GM19372 (cell line): Measurements from ENCODE around the gene LMF2.

Experiments used
- ATAC-seq: cut with Tn5 transposase; IDR thresholded peaks from one replicate; pipeline ENCODE4 v1.9.1; 2021; ENCODE audit warnings: mild to moderate bottlenecking, low read depth, moderate library complexity; ENCODE audit not compliant: unreplicated experiment

The LMF2 gene

DNA sequence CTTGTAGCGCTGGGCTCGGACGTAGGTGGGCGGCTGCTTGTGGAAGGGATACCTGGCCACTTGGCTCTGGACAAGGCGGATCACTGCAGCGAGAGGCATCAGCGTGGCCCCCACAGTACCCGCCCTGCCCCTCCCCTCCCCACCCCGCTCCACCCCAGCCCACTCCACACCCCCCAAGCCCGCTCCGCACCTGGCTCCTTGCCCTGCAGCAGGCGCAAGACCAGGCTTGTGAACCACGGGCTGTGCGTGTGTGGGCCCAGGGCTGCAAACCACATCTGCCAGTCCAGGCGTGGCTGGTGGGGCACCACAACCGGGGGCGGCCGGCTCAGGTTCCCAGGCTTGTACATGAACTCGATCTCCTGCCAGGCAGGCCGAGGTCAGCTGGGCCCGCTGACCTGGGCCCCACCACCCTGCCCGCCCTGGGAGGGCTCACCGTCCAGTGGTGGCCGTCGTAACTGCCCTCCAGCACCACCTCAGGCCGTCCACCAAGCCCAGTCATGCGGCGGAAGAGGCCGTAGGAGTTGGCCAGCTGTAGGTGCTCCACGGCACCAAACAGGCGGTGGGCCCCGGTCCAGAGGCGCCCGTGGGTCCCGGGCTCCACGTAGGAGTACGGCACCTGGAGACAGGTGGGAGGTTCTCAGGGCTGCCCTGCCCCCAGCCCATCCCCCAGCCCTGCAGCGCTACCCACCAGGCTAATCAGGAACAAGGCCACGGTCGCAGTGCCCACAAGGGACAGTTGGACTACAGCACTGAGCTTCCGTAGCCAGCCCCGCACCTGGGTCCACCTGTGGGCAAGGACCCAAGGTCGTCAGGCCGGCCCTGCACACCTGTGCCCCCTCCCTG lies 2.9 kb downstream of the LMF2 start:
- no peak for ATAC-seq

DNA sequence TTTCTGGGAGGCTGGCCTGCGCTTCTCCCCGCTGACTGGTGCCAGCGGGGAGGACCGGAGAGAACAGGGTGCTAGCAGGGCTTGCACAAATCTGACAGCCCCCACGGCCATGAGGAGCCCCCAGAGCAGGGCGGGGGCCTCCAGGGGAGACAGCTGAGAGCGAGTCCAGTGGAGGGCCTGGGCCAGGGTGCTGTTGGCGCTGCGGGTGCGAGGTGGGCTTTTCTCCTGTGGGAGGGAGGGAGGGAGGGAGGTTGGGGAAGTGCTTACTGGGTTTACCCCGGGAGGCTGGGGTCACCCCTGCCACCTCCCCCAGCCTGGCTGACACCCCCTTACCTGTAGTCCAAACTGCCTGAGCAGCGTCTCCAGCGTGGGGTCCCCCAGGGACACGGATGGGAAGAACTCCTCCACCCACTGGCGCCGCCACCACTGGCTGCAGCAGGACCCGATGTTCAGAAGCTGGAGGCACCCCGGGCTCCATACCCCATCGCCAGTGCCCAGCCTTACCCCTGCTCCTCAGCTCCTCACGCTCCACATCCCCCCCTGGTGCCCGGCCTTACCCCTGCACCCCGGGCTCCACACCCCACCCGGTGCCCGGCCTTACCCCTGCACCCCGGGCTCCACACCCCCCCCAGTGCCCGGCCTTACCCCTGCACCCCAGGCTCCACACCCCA lies 3.9 kb downstream of the LMF2 start:
- no peak for ATAC-seq

DNA sequence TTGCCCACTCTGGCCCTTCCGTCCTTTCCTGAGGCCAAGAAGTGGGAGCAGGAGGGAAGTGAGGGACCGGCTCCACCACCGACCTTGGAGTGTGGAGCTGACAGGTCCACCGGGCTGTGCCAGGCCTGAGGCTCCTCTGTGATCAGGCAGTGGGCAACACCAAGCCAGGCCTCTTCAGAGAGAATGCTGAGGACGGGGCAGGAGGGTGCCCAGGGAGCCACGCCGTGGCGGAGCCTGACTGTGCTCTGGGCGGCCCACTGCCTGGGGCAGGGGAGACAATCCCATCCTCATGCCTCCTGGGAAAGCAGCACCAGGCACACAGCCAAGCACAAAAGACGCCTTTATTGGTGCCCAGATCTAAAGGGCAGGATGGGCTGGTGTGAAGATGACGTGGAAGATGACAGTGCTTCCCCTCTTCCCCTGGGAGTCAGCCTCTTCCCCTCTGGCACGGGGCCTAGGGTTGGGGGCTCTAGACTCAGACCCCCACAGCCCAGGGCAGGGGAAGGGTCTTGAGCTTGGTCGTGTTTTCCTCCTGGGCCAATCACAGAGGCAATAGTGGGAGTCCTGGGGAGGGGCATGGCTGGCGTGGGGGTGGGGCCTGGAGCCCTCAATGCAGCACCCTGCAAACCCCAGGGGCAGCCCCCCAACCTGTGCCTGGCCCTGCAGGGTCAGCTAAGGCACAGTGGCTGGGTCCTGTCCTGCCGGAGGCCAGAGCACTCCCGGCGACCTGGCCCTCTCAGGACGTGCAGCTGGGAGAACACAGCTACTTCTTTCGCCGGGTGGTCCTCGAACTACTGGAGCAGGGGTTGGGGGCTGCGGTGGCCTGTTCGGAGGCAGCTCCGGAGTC lies 4.7 kb downstream of the LMF2 start:
- no peak for ATAC-seq

DNA sequence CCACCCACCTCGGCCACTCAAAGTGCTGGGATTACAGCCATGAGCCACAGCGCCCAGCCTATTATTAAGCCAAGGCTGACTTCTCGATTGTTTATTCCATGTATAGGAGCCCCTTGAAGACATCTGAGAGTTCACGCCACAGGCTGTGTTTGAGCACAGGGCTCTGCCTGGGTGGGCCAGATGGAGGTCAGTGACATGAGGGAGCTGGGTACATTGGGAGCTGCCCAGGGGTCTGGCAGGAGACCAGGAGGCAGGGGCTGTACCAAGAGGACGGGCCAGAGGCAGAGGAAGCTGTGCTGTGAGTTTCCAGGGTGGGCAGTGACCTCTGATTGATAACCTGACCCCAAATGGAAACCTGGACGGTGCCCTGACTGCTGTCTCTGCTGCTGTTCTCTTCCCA lies 5.4 kb downstream of the LMF2 start:
- ATAC-seq: no peak

DNA sequence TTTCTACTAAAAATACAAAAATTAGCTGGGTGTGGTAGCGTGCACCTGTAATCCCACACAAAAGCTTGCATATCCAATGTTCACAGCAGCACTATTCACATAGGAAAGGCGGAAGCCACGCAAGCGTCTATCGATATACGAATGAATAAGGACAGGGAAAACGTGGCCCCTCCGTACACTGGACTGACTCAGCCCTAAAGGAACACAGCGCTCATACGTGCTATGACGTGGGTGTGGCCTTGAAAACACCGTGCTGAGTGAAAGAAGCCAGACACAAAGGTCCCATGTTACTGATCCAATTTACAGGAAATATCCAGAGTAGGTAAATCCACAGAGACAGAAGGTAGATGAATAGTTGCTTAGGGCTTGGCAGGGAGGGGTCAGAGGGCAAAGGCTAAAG lies 7.0 kb downstream of the LMF2 start:
- no peak for ATAC-seq

DNA sequence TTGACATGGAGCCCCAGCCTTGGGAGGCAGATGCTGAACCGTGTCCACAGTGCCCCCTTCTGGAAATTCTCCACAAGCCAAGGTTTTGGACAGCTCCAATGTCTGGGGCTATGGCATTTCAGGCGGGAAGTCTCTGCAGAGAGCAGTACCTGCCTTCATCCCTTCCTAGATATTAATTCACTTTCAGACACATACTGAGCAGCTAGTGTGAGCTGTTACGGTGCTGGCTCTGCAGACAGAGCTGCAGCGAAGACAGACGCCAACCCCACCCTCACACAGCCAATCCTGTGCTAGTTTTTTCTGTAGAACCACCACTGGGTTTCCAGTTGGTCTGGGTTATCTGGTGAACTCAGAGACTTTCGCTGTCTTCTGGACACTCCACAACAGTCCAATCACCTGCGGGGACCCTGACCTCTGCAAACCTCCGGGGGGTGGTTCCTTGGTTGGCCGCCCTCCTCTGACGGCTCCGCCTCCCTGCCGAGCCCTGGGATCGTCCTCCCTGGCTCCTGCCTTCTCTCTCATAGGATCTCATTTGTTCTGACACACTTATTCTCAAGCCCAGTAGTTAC lies 9.1 kb downstream of the LMF2 start:
- ATAC-seq: no peak

DNA sequence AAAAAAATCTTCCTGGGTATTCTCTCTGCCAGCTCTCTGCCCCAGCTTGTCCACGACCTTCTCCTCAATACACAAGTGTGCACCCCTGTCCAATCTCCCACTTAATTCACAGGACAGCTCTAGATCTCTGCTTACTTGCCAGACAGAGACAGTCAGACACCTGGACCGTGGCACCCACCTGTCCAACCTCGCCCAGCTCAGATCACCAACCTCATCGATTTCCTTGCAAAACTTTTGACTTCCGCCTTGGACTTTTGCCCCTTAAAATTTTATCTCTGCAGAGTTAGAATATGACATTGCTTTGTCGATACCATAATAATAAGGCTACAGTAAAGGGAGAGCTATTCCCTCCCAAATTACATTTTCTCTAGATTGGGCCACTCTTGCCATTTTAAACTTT lies 10.4 kb downstream of the LMF2 start:
- no peak for ATAC-seq

DNA sequence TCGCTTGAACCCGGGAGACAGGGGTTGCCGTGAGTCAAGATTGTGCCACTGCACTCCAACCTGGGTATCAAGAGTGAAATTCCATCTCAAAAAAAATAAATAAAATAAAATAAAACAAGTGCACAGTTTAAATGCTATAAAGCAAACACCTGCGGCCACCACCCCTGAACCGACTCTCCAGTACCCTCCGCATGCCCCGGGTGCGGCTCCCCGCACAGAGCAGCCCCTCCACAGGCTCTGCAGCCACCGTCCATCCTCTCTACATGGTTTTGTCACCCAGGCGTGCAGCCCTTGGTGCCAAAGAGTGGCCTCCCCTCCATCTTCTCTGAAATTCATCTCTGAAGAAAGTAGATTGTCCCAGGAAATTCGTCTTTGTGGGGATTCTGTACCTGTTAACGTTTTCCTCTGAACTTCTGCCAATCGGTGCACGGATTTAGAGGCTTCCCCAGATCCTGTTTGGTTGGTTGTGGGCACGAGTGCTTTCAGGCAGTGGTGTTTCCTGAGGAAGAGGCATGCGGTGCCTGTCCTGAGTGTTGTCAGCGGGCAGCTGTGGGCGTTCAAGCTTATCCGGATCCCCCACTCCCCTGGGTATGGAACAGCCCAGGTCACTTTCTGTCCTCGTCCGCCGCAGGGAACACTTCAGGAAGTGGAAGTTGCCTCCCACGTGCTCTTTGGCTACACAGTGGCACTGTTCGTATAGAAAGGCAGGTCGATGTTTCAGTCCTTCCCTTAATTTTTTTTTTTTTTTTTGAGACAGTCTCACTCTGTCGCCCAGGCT lies 16.8 kb downstream of the LMF2 start:
- no peak for ATAC-seq

DNA sequence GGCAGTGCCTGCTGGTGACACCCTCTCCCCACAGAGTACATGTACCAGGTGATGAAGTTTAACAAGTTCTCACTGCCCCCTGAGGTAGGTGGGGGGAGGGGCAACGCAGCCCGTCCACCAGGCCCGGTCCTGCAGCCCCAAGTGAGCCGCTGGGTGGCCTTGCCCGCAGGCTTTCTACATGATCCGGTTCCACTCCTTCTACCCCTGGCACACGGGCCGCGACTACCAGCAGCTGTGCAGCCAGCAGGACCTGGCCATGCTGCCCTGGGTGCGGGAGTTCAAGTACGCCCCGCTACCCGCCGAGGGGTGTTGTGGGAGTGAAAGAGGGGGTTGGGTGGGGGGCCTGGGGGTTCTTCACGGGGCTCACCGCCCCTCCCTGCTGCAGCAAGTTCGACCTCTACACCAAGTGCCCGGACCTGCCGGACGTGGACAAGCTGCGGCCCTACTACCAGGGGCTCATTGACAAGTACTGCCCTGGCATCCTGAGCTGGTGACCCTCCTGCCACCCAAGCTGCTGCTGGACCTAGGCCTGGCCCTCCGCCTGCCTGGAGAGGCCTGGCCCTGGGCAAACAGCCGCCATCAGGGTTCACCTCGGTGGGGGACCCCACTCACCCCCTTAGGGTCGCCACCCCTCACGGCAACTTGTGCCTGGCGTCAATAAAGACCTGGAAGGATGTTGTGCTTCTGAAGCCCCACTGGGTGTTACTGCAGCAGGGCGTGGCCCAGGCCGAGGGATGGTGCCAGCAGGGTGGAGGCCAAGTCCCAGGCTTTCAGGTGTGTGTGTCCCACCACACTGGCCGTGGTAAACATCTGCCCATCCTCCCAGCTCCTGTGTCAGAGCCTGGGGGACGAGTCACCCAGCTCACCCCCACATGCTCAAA lies 17.9 kb downstream of the LMF2 start:
- no peak for ATAC-seq

DNA sequence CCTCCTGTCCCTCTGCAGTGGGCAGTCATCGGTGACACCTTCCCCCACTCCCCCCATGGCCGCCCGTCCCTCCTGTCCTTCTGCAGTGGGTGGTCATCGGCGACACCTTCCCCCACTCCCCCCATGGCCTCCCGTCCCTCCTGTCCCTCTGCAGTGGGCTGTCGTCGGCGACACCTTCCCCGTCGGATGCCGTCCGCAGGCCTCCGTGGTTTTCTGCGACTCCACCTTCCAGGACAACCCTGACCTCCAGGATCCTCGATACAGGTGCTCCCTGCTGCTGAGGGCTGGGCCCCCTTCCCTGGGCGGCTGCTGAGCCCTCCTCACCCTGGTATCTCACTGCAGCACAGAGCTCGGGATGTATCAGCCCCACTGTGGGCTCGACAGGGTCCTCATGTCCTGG lies 18.6 kb downstream of the LMF2 start:
- no peak for ATAC-seq

DNA sequence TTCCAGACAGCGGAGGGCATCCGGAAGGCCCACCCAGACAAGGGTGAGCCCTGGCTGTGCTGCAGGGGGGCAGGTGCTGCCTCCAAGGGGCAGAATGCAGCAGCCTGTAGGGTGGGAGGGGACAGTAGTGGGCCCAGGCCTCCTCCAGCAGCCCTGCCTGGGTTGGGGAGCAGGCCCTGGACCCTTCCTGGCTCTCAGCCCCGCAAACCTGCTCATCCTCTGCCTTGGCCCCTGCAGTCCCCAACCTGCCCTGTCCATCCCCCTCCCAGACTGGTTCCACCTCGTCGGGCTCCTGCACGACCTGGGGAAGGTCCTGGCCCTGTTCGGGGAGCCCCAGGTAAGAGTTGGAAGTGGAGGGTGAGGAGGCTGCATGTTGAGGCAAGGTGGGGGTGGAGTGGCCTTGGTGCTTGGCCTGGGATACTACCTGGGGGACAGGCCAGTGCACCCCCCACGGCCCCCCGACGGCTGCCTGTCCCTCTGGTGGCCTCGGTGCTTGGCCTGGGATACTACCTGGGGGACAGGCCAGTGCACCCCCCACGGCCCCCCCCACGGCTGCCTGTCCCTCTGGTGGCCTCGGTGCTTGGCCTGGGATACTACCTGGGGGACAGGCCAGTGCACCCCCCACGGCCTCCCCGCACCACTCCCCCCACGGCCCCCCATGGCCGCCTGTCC lies 19.4 kb downstream of the LMF2 start:
- ATAC-seq: no peak

DNA sequence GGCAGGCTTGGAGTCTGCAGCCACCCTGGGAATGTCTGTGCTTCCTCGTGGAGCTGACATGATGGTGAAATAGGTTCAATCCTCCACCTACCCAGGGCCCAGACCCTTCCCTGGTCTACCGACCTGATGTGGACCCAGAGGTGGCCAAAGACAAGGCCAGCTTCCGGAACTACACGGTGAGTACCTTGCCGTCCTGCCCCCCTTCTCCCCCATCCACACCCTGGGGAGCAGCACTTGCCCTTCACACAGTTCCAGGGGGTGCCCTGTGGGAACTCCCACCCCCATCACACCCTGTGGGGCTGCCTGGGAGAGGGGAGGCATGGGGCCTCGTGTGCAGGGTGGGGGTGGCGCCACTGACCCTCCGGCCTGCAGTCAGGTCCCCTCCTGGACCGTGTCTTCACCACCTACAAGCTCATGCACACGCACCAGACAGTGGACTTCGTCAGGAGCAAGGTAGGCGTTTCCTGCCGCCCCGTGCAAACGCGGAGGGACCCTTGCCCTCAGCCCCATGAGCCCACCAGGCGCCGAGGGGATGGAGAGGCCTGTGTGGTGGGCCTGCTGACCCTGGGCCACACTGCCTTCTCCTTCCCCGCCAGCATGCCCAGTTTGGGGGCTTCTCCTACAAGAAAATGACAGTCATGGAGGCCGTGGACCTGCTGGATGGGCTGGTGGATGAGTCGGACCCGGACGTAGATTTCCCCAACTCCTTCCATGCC lies 20.1 kb downstream of the LMF2 start:
- ATAC-seq: no peak

DNA sequence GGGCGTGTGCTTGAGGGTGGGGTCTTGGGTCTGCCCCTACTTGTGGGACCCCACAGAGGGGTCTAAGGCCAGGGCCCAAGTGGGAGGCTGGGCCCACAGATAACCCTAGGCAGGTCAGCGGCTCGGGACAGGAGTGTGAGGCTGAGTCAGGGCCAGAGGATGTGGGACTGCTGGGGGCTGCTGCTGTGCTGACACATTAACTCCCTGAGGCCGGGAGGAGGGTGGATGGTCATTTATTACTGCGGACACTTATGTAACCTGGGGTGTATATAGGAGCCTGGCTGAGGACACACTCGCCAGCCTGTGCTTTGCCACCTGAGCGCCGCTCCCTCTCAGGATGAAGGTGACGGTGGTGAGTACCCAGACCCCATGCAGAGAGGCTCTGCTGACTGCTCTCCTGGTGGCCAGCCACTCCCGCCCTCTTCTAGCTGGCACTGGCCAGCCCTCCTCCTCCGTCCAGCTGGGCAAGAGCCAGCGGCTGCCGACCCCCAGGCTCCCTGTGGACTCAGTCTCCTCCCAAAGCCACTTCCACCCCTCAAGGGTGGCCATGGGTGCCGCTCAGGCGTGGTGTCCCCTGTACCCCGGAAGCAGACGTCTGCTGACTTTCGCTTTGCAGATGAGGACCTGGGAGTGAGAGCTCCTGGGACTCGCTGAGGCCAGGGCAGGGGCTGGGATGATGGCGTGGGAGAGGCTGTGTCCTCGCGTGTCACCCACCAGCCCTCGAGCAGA lies 20.8 kb downstream of the LMF2 start, which contains the start of gene MIOX:
Gene MIOX (plus strand): TSS at position 299 of the 729 bp plus-strand sequence. CDS start 39 bp downstream, at position 338.
- no peak for ATAC-seq

DNA sequence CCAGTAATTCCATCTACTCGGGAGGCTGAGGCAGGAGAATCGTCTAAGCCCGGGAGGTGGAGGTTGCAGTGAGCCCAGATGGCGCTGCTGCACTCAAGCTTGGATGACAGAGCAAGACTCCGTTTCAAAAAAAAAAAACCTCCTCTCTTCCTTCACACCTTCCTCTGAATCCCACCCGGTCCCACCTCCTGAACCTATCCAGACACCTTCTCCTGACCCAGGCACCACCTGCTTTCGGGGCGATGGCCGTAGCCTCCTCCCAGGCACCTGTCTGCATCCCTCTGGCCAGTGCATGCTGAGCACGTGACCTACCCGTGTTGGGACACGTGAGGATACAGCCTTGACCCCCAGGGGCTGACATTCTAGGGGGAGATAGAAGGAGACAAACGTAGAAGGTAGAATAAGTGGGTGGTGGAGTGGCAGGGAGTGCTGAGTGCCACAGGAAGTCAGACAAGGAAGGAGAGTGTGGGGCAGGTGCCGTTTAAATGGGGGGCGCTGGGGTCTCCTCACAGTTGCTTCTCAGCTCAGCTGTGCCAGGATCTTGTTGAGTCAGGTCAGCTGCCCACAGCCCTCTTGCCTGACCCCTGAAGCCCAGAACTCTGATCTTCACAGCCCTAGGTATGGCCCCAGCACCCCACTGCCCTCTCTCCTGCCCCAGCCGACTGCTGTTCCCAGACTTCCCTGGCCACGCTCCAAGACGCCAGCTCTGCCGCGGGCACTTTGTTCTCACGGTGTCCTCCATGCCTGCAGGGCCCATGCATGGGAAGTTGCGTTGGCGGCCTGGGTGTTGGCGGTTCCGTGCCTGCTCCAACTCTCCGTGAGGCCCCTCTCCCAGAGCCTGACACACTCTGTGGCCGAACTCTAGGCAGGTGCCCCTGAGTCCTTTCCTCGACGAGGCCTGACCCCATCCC lies 22.0 kb downstream of the LMF2 start:
- ATAC-seq: no peak

DNA sequence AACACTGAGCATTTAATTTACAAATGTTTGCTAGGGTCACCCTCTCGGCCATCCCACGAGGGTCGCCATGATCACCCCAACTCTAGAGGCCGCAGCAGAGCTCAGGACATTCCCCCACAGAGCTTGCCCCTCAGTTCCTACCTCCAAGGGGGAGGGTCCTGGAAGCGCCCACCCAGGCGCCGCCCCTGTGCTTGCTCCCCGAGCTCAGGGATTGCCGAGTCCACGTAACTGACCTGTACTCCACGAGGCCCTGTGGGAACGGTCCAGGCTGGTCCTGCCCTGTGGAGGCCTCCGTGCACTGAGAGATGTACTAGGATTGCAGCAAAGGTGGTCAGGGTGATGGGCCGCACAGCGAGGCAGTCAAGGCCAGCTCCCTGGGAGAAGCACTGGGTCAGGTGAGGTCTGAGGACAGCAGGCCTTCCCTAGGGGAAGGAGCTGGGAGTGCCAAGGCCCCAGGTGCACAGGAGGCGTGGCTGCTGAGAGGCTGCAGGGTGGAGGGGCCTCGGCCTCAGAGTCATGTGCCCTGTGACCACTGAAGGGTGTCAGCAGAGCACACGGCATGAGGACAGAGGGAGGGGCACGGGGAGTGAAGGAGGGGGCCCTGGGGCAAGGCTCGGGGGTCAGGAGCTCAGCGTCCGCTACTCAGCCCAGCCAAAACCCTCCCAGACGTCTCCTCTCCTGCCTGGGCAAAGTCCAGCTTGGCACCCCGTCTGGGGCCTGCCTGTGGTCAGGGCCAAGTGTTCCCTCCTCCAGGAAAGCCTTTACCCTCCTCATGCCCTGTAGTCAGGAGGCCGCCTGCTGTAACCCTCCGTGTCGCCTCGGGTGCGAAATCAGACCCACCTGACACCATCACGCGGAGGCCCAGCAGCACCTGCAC lies 23.3 kb downstream of the LMF2 start:
- no peak for ATAC-seq
